ENCODE data around the gene CD63.

Gene CD63

GRCh38 chr12:55700255-55701018 is 28.4 kb downstream of the CD63 start:
- H3K9me2 ChIP-seq (replicated peaks; ENCODE audit: low read depth, low read length), result no peaks in the 10 kb centered on the region
- H3K4me1 ChIP-seq (ENCODE audit: insufficient read depth, low read length, poor library complexity, severe bottlenecking), result no peaks in the 10 kb centered on the region
- H3K27me3 ChIP-seq (ENCODE audit: insufficient read depth, low read length, poor library complexity, severe bottlenecking), result no peaks in the 10 kb centered on the region
- TF ChIP-seq EZH2phosphoT487 (IDR thresholded peaks at IDR 0.05; ENCODE audit: borderline replicate concordance), result no peak
- TF ChIP-seq CTCF (conservative IDR thresholded peaks at IDR 0.05; ENCODE audit: low read length), result no peak
- no peaks in the 10 kb centered on the region for H3F3A ChIP-seq (ENCODE audit: low read depth)
- H2AFZ ChIP-seq (ENCODE audit: low read length), result no peak overlapping the region
- H3K9me3 ChIP-seq (ENCODE audit: insufficient read depth, low read depth, low read length), result no peaks in the 10 kb centered on the region
- H3K9ac ChIP-seq (ENCODE audit: low read depth, low read length, poor library complexity, severe bottlenecking), result no peak overlapping the region
- no peak overlapping the region for H3K4me2 ChIP-seq (ENCODE audit: low read depth, low read length, poor library complexity, severe bottlenecking)
- H4K20me1 ChIP-seq (ENCODE audit: insufficient read depth, low read length, poor library complexity, severe bottlenecking), result no peaks in the 10 kb centered on the region
- no peak overlapping the region for H3K4me3 ChIP-seq (ENCODE audit: low read length, poor library complexity, severe bottlenecking)
- no peaks in the 10 kb centered on the region for H3K79me2 ChIP-seq (ENCODE audit: insufficient read depth, low read length)
- no peaks in the 10 kb centered on the region for H3K36me3 ChIP-seq (ENCODE audit: insufficient read depth, low read length)

- TF ChIP-seq CTCF (conservative IDR thresholded peaks at IDR 0.05; ENCODE audit: low read length) (no peak), EZH2phosphoT487 (IDR thresholded peaks at IDR 0.05; ENCODE audit: borderline replicate concordance) (no peak)
- Histone ChIP-seq H2AFZ (ENCODE audit: low read length) (no peak overlapping the region), H3K4me3 (ENCODE audit: low read length, poor library complexity, severe bottlenecking) (no peak overlapping the region), H3K4me2 (ENCODE audit: low read depth, low read length, poor library complexity, severe bottlenecking) (no peak overlapping the region), H4K20me1 (ENCODE audit: insufficient read depth, low read length, poor library complexity, severe bottlenecking) (no peaks in the 10 kb centered on the region), H3K9ac (ENCODE audit: low read depth, low read length, poor library complexity, severe bottlenecking) (no peak overlapping the region), H3K9me3 (ENCODE audit: insufficient read depth, low read depth, low read length) (no peaks in the 10 kb centered on the region), H3K9me2 (replicated peaks; ENCODE audit: low read depth, low read length) (no peaks in the 10 kb centered on the region), H3K79me2 (ENCODE audit: insufficient read depth, low read length) (no peaks in the 10 kb centered on the region), H3F3A (ENCODE audit: low read depth) (no peaks in the 10 kb centered on the region), H3K27me3 (ENCODE audit: insufficient read depth, low read length, poor library complexity, severe bottlenecking) (no peaks in the 10 kb centered on the region), H3K4me1 (ENCODE audit: insufficient read depth, low read length, poor library complexity, severe bottlenecking) (no peaks in the 10 kb centered on the region), H3K36me3 (ENCODE audit: insufficient read depth, low read length) (no peaks in the 10 kb centered on the region)
Measured at GRCh38 chr12:55699471-55700055, 29.2 kb downstream of the CD63 start.

- H3K9ac ChIP-seq (ENCODE audit: low read depth, low read length, poor library complexity, severe bottlenecking), result no peak overlapping the region
- H3K4me1 ChIP-seq (ENCODE audit: insufficient read depth, low read length, poor library complexity, severe bottlenecking), result no peaks in the 10 kb centered on the region
- no peaks in the 10 kb centered on the region for H3K9me3 ChIP-seq (ENCODE audit: insufficient read depth, low read depth, low read length)
- H2AFZ ChIP-seq (ENCODE audit: low read length), result no peak overlapping the region
- H3K9me2 ChIP-seq (replicated peaks; ENCODE audit: low read depth, low read length), result no peaks in the 10 kb centered on the region
- TF ChIP-seq EZH2phosphoT487 (IDR thresholded peaks at IDR 0.05; ENCODE audit: borderline replicate concordance), result no peak
- TF ChIP-seq CTCF (conservative IDR thresholded peaks at IDR 0.05; ENCODE audit: low read length), result no peak
- H3K79me2 ChIP-seq (ENCODE audit: insufficient read depth, low read length), result no peaks in the 10 kb centered on the region
- H3K27me3 ChIP-seq (ENCODE audit: insufficient read depth, low read length, poor library complexity, severe bottlenecking), result no peaks in the 10 kb centered on the region
- H3K36me3 ChIP-seq (ENCODE audit: insufficient read depth, low read length), result no peaks in the 10 kb centered on the region
- H3K4me3 ChIP-seq (ENCODE audit: low read length, poor library complexity, severe bottlenecking), result no peak overlapping the region
- H3K4me2 ChIP-seq (ENCODE audit: low read depth, low read length, poor library complexity, severe bottlenecking), result no peak overlapping the region
- H3F3A ChIP-seq (ENCODE audit: low read depth), result no peaks in the 10 kb centered on the region
- H4K20me1 ChIP-seq (ENCODE audit: insufficient read depth, low read length, poor library complexity, severe bottlenecking), result no peaks in the 10 kb centered on the region
Measured at GRCh38 chr12:55698965-55699364, 29.8 kb downstream of the CD63 start.
